Measurements from ENCODE around the gene PLTP. TPM values are rescaled to one million over a fixed set of nuclear protein-coding genes. Genes with fewer than 3 reads are reported as not detected.

PLTP gene
- total RNA-seq, 1 donor from 2014 or later = 162 TPM

DNA sequence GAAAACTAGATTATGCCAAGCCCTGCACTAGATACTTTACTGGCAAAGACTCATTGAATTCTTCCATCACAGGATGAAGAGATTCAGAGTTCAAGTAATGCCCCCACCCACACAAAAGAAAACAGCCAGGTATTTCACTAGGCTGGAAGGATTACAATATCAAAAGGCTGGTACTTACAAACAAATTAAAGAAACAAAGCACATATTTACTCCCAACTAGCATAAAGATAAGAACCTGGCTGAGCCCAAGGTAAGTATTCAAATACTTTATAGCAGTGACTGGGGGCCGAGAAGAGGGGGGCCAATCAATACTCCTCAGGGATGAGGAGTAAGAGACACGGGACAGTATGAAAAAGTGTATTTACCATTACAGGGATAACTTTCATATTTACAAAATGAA is 58.5 kb downstream of the PLTP start:
- H3K27me3 ChIP-seq (ENCODE audit: insufficient read depth, low read length) = no peaks in the 10 kb centered on the region
- no peaks in the 10 kb centered on the region for H3K36me3 ChIP-seq (ENCODE audit: insufficient read depth, low read length)
- no peaks in the 10 kb centered on the region for H3K9me3 Mint-ChIP-seq (ENCODE audit: unreplicated experiment)
- H3K27me3 Mint-ChIP-seq (ENCODE audit: low read depth, unreplicated experiment) = no peaks in the 10 kb centered on the region
- TF ChIP-seq, protein P1, sequence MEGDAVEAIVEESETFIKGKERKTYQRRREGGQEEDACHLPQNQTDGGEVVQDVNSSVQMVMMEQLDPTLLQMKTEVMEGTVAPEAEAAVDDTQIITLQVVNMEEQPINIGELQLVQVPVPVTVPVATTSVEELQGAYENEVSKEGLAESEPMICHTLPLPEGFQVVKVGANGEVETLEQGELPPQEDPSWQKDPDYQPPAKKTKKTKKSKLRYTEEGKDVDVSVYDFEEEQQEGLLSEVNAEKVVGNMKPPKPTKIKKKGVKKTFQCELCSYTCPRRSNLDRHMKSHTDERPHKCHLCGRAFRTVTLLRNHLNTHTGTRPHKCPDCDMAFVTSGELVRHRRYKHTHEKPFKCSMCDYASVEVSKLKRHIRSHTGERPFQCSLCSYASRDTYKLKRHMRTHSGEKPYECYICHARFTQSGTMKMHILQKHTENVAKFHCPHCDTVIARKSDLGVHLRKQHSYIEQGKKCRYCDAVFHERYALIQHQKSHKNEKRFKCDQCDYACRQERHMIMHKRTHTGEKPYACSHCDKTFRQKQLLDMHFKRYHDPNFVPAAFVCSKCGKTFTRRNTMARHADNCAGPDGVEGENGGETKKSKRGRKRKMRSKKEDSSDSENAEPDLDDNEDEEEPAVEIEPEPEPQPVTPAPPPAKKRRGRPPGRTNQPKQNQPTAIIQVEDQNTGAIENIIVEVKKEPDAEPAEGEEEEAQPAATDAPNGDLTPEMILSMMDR (IDR thresholded peaks at IDR 0.05; ENCODE audit: insufficient read depth, low read depth, low read length) = no peak
- no peak for TF ChIP-seq EZH2 (IDR thresholded peaks at IDR 0.05; ENCODE audit: insufficient read depth, low read length)
- no peak overlapping the region for H3K9ac ChIP-seq (ENCODE audit: low read length)
- peaks cover 12% of the 10 kb centered on the region for H4K20me1 ChIP-seq (ENCODE audit: insufficient read depth, low read length)
- H3K4me3 Mint-ChIP-seq (ENCODE audit: unreplicated experiment) = no peak overlapping the region
- no peak for FAIRE-seq
- H3K79me2 ChIP-seq (ENCODE audit: insufficient read depth, low read length) = peaks cover 26% of the 10 kb centered on the region
- peaks cover 18% of the 10 kb centered on the region for H3K4me1 ChIP-seq (ENCODE audit: insufficient read depth, low read length)
- H3K27ac Mint-ChIP-seq (ENCODE audit: unreplicated experiment) = no peak overlapping the region
- no peaks in the 10 kb centered on the region for H3K9me3 ChIP-seq (ENCODE audit: insufficient read depth, low read depth, low read length)
- H3K27ac ChIP-seq (ENCODE audit: low read depth, low read length) = no peak overlapping the region
- no peak for DNase-seq (ENCODE audit: low read depth)
- H2AFZ ChIP-seq (ENCODE audit: low read depth, low read length) = no peak overlapping the region
- H3K4me3 ChIP-seq (ENCODE audit: insufficient read depth, low read depth, low read length) = no peak overlapping the region
- H3K4me1 Mint-ChIP-seq (ENCODE audit: low read depth, unreplicated experiment) = no peaks in the 10 kb centered on the region
- H3K36me3 Mint-ChIP-seq (ENCODE audit: low read depth, unreplicated experiment) = peaks cover 15% of the 10 kb centered on the region
- no peak overlapping the region for H3K4me2 ChIP-seq (ENCODE audit: low read length)

- Mint-ChIP-seq H3K27ac (ENCODE audit: unreplicated experiment) (no peak overlapping the region), H3K9me3 (ENCODE audit: unreplicated experiment) (no peaks in the 10 kb centered on the region), H3K36me3 (ENCODE audit: low read depth, unreplicated experiment) (peaks cover 15% of the 10 kb centered on the region), H3K27me3 (ENCODE audit: low read depth, unreplicated experiment) (no peaks in the 10 kb centered on the region), H3K4me1 (ENCODE audit: low read depth, unreplicated experiment) (no peaks in the 10 kb centered on the region), H3K4me3 (ENCODE audit: unreplicated experiment) (no peak overlapping the region)
- Histone ChIP-seq H3K4me1 (ENCODE audit: insufficient read depth, low read length) (peaks cover 11% of the 10 kb centered on the region), H3K4me3 (ENCODE audit: insufficient read depth, low read depth, low read length) (no peak overlapping the region), H2AFZ (ENCODE audit: low read depth, low read length) (no peak overlapping the region), H3K9me3 (ENCODE audit: insufficient read depth, low read depth, low read length) (no peaks in the 10 kb centered on the region), H3K79me2 (ENCODE audit: insufficient read depth, low read length) (peaks cover 24% of the 10 kb centered on the region), H3K9ac (ENCODE audit: low read length) (no peak overlapping the region), H4K20me1 (ENCODE audit: insufficient read depth, low read length) (peaks cover 12% of the 10 kb centered on the region), H3K27ac (ENCODE audit: low read depth, low read length) (no peak overlapping the region), H3K27me3 (ENCODE audit: insufficient read depth, low read length) (no peaks in the 10 kb centered on the region), H3K36me3 (ENCODE audit: insufficient read depth, low read length) (no peaks in the 10 kb centered on the region), H3K4me2 (ENCODE audit: low read length) (no peak overlapping the region)
- DNase-seq (ENCODE audit: low read depth) = no peak
- TF ChIP-seq, protein P1 (IDR thresholded peaks at IDR 0.05; ENCODE audit: insufficient read depth, low read depth, low read length) = no peak
- TF ChIP-seq EZH2 (IDR thresholded peaks at IDR 0.05; ENCODE audit: insufficient read depth, low read length) = no peak
- FAIRE-seq = no peak
These were observed 59.6 kb downstream of the PLTP start for GRCh38 chr20:45852326-45852725.

- H3K27me3 Mint-ChIP-seq (ENCODE audit: low read depth, unreplicated experiment) = no peaks in the 10 kb centered on the region
- DNase-seq (ENCODE audit: low read depth) (no peak), FAIRE-seq (no peak)
- H3K9ac ChIP-seq (ENCODE audit: low read length) = no peak overlapping the region
- no peak overlapping the region for H3K27ac Mint-ChIP-seq (ENCODE audit: unreplicated experiment)
- H2AFZ ChIP-seq (ENCODE audit: low read depth, low read length) = no peak overlapping the region
- TF ChIP-seq, protein P1 (IDR thresholded peaks at IDR 0.05; ENCODE audit: insufficient read depth, low read depth, low read length) = no peak
- H3K79me2 ChIP-seq (ENCODE audit: insufficient read depth, low read length) = peaks cover 18% of the 10 kb centered on the region
- H4K20me1 ChIP-seq (ENCODE audit: insufficient read depth, low read length) = peaks cover 12% of the 10 kb centered on the region
- H3K4me2 ChIP-seq (ENCODE audit: low read length) = no peak overlapping the region
- no peaks in the 10 kb centered on the region for H3K9me3 ChIP-seq (ENCODE audit: insufficient read depth, low read depth, low read length)
- H3K27me3 ChIP-seq (ENCODE audit: insufficient read depth, low read length) = no peaks in the 10 kb centered on the region
- peaks cover under 1% of the 10 kb centered on the region for H3K36me3 ChIP-seq (ENCODE audit: insufficient read depth, low read length)
- no peak overlapping the region for H3K4me3 Mint-ChIP-seq (ENCODE audit: unreplicated experiment)
- no peak overlapping the region for H3K4me3 ChIP-seq (ENCODE audit: insufficient read depth, low read depth, low read length)
- no peaks in the 10 kb centered on the region for H3K9me3 Mint-ChIP-seq (ENCODE audit: unreplicated experiment)
- no peak overlapping the region for H3K27ac ChIP-seq (ENCODE audit: low read depth, low read length)
- peaks cover 9% of the 10 kb centered on the region for H3K4me1 ChIP-seq (ENCODE audit: insufficient read depth, low read length)
- no peaks in the 10 kb centered on the region for H3K4me1 Mint-ChIP-seq (ENCODE audit: low read depth, unreplicated experiment)
- H3K36me3 Mint-ChIP-seq (ENCODE audit: low read depth, unreplicated experiment) = peaks cover 15% of the 10 kb centered on the region
These were observed 60.5 kb downstream of the PLTP start for GRCh38 chr20:45851501-45851900.

Data from astrocyte (in vitro differentiated cells and primary cell).